NCI-H1417 (cell line): ENCODE results near the gene VTI1A.
A peak's percentile ranks its signal among the peaks of the same experiment; 100 is the strongest.

ENCODE experiments used
- DNase-seq, 3 experiments: peaks; one replicate each; lab custom pipeline; 2025; lab: John Stamatoyannopoulos, UW

VTI1A gene

DNA sequence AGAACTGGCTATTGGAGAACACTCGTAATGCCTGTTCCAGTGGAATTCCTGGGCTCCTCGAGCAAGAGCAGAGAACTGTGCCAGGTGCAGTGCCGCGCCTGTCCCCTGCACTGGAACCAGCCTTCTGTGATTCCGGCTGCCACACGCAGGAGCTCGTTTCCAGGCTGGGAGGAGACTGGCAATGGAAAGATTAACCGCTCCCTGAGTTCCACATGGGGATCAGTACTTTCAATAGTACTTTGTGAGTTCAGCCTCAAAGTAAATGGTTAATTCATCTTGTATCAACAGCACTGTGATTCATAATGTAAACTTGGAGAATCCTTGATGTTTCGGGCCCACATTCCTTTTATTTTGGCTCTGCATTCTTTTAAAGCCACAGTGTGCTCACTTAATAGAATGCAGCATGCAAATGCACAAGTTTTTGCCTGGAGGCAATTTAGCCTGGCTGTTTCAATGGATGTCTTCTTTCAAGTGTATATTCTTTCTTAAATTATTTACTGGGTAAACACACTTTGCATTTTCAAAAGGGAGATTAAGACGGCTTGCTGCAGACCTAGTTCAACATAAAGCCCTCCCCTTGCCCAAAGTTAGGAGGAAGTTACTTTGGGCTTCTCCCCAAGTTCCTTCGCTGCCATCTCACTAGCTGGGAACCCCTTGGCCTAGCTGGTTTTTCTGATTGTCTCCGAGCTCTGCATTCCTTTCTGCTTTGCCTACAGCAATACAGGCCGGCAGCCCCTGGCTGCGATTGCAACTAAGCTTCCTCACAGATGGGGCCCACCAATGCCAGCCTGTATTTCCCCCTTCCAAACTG is 364.9 kb downstream of the VTI1A start:
- DNase-seq, result no peak

DNA sequence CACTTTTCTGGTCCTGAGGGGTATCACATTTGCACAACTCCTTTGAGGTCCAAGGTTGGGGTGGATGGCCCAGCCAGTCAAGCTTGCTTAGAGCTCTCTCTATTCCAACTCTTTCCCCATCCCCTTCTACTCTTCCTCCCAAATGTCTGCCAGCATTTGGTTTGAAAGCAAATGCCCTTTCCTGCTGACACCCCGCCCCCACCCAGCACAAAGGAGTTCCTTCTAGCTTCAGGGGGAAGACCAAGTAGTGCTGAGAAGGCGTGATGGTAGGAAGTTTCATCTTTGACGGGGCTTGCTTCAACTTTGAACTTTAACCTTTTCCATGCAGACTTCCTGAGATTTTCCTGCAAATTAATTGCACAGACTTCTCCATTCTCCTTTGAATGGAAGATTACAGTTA is 365.6 kb downstream of the VTI1A start:
- no peak for DNase-seq

DNA sequence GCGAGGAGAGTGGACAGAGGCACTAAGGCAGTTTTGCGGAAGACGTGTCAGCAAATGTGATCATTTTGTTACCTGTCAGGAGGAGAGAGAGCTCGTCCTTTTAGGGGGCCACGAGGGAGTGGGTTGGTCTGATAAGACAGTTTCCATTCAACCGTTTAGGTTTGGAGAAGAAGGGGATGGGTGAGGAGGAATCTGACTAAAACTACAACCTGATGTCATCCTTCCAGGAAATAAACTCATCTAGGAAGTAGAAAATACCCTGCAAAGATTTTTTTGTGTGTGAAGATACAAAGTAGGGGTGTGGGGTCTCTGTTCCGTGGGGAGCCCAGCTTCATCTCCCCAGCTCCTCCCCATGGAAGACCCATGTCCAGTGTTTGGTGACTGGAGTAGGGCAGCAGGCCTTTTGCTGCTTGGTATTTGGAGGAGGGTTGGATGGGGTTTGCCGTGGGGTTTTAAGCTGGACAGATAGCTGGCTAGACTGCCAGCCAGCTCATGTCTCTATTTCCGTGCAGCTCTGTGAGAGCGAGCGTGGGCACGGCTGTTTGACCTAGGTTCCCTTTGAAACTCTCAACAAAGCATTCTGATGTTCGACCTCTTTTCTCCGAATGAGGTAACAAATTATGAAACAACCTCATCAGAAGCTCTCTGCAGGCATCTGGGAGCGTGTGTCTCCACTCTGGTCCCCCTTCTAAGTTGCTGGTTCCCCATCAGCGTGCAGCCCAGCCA is 367.0 kb downstream of the VTI1A start:
- no peak for DNase-seq

DNA sequence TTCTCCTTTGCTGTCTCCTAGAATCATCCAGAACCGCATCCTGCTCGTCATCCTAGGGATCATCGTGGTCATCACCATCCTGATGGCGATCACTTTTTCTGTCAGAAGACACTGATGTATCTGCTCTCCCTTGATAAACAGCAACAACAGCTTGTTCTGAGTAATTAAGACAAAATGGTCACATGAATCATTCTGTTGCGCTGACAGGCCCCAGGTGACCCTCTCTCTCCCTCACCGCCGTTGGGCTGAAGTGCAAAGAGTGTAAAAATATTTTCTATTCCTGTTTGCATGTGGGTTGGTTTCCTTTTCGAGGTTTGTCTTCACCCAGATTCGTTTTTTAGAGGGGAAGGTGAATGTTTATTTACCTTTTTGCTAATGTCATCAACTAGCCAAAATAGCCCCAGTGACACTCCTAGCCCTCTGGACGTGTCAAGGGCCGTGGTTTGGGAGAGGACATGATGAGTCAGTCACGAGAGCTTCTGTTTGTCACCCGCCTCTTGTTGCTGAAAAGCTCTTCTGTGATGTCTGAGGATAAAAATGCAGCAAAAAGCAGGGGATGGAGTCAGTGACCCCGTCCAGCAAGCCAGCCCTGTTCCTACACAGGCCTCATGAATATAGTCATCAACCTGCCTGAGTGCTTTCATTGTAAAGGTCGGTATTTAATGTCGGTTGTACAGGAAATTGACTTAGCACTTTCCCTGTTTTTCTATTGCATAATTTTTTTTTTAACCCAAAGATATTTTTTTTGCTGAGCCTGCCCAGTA is 368.4 kb downstream of the VTI1A start:
- peak in 1 of 3 experiments; percentile 16 for DNase-seq

DNA sequence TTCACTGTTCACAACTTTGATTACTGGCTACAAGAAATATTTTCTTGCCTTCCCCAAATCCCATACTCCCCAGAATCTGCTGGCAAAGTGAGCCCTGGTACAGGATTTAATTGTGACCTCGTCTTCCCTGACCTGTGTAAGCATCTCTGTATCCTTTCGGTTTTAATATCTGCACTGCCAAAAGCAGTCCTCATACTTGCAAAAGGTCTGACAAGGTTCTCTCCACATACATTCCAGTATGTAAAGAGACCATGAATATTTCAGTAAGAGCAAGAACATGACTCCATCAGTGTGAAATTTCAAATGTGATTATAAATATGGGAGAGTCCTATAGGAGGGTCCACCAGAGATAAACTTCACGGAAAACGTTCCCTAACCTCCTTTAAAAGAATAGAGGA is 369.0 kb downstream of the VTI1A start:
- DNase-seq, result no peak

DNA sequence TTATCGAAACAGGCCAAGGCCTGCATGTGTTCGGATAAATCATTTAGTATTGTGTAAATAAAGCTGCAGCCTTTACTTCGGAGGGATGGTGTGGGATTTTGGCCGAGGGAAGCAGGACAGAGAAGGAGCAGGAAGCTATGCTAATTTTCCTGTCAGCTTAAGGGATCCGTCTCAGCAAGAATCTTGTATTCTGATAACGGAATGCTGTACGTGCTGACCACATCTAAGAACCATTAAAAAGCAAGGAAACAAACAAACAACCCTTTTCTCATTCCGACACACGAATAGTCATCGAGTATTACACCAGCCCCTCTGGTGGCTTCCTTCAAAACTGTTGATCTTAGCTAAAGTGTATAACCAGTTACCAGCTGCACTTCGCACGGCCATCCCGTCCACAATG is 369.9 kb downstream of the VTI1A start:
- no peak for DNase-seq

DNA sequence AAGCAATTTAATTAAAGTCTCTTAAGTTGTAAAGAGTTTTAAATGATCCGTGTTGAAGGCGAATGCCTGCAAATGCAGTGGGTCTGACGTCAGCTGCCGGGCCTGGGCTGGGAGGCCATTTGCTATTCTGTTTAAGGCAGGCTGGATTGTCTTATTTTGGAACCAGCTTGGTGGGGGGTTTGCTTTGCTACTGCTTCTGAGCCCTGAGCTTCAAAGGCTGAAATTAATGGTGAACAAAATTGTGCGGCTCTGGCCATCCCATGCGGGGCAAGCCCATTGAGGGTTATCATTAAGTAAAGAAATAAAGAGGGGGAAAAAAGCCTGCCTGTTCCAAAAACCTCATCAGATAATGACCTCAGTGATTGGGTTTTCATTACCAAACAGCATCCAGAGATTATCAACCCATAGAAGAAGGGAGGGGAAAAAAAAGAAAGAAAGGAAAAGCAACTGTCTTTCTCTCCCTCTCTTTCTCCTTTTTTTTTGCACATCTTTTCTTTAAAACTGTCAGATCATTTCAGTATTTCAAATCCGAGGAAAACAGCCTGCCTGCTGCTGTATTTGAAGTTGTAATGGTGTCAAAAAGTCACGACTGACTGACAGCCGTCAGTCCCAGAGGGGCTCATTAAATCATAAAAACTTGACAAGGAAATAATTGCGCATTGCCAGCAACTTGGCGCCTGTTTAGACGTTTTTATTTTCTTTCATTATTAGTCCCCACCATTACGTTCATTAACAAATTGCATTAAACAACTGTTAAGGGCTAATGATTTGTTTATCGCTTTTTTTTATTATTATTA is 371.2 kb downstream of the VTI1A start:
- DNase-seq, result no peak

DNA sequence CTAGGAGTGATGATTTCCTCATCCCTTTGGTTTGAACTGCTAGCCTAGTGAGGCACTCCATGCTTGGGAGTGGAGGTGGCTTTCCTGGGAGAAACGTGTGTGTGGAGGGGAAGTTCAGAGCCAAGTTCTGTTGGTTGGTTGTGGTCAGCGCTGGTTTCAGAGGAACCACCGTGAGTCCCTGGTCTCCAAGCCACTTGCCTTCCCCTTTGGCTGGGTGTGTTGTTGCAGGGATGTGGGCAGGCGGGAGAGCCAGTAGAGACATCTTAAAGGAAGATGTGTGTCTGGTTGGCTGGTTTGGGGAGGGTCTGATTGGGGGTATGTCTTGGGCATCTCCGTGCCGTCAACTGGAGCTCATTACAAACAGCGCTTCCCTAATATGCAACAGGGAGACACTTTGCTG is 372.2 kb downstream of the VTI1A start:
- DNase-seq, result no peak

DNA sequence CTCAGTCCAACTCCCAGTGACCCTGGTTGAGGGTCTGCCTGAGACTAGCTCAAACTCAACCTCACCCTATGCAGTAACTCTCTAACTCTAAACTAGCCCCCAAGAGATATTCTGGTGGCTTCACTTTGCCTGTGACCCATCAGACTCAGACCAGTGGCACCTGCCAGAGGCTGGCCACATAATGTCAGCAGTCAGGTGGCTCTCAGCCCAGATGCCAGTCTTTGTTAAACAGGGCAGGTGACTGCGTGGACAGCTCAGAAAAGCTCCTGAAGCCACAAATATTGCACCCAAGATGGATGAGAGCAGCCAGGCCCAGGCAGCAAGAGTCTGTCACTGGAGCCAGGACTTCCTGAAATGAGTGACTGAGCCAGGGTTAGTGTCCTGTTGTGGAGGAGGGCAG is 373.3 kb downstream of the VTI1A start:
- no peak for DNase-seq

DNA sequence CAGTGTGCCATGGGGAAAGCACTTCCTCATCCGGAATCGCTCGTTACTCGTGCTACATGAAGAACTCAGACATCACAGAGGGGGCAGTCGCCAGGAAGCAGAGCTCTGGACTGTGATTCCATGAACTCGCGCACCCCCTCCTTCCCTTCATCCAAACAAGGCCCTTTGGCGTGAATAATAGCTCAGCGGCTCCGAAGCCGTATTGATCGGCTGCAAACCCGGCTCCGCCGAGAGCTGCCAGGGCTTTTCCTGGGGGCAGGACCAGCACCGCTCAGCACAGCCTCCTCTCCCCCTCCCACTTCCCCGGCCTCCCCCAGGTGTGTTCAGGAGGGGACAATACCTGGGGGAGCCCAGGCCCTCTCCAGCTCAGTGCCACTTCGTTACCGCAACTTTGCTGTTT is 374.0 kb downstream of the VTI1A start:
- no peak for DNase-seq

DNA sequence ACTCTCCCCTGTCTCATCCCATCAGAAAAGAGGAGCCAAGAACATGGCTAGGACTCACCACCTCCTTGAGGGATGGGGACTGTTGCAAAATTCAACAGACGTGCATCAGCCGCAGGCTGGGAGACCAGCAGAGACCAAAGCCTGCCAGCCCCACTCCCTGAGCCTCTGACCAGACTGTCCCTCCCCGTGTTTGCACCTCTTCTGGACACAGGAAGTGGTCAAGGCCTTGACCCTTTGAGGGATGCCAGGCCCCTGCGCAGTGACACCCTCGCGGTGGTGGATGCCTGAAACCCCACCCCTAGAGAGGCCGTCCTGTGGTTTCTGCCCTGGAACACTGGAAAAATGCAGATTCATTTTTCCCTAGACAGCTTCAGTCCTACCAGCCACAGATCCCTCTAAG is 374.6 kb downstream of the VTI1A start:
- no peak for DNase-seq

DNA sequence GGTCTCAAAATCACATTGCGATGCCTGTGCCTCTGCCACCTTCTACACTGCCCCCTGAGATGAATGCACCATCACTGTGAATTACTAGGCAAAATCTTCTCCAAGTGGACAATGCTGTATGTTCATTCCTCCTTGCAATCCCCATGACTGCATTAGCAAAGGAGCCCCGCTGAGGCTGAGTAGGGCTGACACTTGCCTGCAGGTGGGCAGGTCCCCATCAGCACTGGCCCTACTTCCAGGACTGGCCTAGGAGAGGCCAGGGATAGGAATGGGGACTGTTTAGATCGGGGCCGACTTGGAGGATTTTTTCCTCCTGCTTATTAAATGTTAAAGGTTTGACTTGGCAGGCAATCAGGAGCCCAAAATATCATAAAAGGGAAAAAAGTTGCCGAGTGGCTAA is 376.0 kb downstream of the VTI1A start:
- no peak for DNase-seq

DNA sequence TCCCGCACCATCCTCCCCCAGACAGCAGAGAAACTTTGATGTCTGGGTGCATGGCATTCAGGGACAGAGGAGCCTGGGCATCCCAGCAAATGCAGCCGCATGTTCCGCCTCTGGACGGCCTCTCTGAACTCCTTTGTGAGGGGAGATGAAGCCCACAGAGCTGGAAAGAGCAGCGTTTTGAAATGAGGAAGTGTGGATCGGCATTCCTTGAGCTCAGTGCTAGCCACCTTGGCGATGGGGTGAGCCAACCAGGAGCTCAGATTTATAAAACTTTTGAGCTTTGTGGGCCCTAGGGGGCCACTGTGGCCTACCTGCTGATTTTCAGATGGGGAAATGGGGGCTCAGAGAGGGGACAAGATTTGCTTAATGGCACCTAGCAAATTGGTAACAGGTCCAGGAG is 376.6 kb downstream of the VTI1A start:
- DNase-seq, result no peak

DNA sequence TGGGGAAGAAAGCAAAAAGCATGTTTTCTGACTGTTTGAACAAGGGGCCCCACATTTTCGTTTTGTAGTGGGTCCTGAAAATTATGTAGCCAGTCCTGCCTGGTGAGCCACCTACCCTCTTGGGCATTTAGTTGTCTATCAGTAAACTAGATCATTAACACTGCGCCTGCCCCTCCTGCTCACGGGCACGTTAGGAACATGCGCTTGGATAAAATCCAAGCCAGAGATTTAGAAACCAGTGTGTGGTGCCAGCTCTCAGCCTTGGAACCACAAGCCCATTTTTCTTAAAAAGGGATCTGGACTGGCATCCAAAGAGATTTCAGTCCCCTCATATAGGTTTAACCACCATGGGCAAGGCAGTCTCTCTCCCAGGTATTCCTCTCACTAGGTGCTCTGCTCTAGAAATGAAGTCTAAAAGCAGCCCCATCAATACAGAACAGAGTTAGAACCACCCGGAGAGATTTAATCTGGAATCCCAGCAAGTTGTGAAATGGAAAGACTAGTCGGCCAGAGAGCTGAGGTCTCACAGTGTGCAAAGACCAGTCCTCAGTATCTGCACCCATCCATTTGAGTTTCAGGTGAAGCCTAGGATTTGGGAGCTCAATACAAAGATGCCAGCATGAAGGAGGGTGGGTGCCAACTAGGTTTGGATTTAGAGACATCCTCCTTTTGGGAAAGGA is 379.1 kb downstream of the VTI1A start:
- no peak for DNase-seq

DNA sequence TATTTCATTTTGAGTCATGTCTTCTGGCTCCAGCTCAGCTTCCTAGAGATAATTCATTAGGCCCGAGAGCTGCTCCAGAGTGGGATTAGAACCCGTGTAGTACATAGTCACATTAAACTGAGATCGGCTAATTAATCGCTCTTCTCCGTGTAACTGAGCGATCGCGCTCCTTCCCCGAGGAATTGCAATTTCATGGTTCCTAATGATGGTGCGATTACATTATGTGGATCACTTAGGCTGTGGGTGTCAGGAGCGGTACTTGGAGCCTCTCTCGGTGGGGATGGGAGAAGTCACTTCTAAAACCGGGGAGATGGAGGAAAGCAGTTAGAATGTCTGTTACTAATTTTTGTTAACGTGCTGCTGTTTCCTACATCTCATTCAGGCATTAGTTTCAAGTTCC is 380.1 kb downstream of the VTI1A start:
- no peak for DNase-seq

DNA sequence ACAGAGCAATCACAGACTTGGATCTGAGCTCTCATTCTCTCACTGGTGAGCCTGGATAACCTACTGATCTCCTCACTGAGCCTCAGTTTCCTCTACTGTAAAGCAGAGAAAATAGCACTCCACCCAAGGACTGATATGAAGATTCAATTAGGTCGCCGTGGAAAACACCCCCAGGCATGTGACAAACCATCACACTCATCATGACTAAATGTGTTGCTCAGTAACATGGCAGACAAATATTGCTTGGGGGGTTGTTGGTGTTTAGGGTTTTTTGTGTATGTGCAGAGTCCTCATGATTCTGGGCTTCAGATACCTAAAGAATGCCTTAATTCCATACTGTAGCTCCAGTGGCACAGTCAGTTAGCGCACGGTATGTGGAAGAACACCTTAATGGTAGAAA is 380.9 kb downstream of the VTI1A start:
- DNase-seq, result no peak

DNA sequence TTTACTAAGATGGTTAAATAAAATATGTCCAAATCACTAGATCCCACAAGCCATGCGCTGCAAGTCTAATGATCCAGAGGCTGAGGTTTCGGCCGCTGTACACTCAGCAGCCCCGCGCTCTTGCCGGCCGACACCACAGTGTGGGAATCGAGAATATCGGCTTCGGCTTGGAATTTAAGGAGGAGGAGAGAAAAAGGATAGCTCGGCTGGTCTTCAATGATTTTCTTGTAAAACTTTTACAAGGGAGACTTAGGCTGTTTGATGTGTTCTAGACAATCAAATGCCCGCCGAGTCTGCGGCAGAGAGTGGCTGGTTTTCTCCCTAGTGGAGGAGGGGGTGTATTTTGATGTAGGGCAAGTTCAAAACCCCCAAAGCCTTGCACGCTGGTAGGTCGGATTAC is 384.8 kb downstream of the VTI1A start:
- DNase-seq, result no peak

DNA sequence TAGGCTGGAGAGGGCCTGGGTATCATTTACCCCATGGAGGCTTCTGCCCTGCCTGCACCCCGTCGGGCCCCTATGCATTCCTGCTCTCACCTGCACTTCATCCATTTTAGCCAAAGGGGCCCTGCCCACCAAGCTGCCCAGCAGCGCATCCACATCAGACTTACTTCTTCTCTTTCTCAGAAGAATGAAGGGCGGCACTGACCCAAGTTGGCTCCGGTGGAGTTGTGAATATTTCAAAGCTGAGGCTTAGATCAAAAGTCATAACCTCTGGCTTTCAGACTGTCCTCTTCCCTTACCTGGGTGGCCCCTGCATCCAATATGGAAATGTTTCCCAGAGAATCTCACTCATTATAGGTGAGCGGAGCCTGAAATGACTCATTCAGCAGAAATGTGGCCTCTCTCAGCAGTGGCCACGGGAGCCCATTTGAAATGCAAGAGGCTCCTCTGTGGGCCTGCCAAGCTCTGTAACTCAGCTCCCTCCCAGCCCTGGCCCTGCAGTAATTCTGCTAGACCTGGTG is 385.4 kb downstream of the VTI1A start:
- DNase-seq, result no peak

DNA sequence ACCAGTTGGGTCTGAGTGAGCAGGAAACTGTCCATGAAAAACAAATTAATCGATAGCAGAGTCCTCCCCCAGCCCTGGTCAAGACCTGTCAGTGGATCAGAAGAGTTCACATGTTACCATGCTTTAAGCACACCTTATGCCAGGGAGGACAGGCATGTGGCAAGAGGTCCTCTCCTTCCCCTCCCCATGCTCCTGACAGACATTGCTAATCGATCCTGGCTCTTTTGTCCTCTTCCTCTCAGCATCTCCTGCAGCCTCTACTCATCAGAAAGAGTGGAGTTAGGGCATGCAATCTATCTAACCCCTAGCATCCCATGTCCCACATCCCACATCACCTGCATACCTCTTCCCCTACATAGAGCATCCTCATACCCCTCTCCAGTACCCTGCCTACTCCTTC is 385.9 kb downstream of the VTI1A start:
- DNase-seq, result no peak

DNA sequence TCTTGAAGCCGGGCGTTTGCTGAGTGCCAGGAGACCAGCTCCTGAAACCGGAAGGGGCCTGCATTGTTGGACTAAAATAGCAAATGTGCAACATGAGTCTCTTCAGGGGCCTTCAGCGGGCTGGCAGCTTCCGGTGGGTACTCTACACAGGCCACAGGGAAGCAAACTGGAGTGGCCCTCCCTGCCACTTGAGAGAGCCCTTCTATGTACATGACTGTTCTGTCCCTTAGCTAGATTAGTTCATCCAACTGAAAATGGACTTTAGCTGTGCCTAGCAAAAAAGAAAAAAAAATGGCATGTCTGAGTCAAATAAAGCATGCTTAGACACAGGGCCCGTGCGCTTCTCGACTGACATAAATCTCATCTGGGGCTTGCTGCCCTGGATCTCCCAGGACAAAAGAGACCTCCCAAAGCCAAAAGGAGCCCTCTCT is 387.8 kb downstream of the VTI1A start:
- peak in 1 of 3 experiments; percentile 51 for DNase-seq

DNA sequence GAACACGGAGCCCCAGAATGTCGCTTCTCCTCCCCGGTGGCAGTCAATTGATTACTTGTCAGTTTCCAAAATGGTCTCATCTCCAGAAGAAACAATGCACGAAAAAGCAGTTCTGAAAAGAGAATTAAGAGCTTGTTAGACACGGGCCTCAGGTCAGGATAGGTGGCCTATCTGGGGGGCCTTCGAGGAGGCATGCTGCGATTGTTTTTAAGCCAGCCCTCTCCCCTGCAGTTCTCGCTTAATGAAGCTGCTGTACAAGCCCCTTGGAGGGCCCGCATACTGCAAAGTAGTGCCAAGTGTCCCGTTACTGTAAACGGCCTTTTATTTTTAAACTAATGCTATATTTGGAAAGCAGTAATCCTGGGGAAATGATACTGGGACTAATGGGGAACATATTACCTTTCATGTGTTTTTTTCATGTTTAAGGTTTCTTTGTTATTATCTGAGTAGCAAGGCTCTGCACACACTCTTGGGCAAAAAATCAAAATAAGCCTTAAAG is 388.3 kb downstream of the VTI1A start:
- no peak for DNase-seq
